Measurements from ENCODE around the gene APOBEC3A.
"Not testable (repeated sequence)": the region's sequence is repeated elsewhere in the genome, so short reads cannot be mapped to it uniquely, and the experiment has no call there.

APOBEC3A gene

GRCh38 chr22:38943201-38943600 is 14.2 kb upstream of the APOBEC3A start:
- DNase-seq (ENCODE audit: low read depth in 2 of 2), result no peak

GRCh38 chr22:38943882-38944281 is 13.5 kb upstream of the APOBEC3A start:
- DNase-seq (ENCODE audit: low read depth in 2 of 2), result no peak

GRCh38 chr22:38944653-38945052 is 12.8 kb upstream of the APOBEC3A start:
- no peak for DNase-seq (ENCODE audit: low read depth in 2 of 2)

- DNase-seq (ENCODE audit: low read depth in 2 of 2), result not testable (repeated sequence)
These were observed 11.6 kb upstream of the APOBEC3A start for GRCh38 chr22:38945706-38946338.

GRCh38 chr22:38946771-38947170 is 10.6 kb upstream of the APOBEC3A start:
- no peak for DNase-seq (ENCODE audit: low read depth in 2 of 2)

GRCh38 chr22:38947321-38948140 is 9.9 kb upstream of the APOBEC3A start:
- no peak for DNase-seq (ENCODE audit: low read depth in 2 of 2)

- no peak for DNase-seq (ENCODE audit: low read depth in 2 of 2)
These were observed 9.0 kb upstream of the APOBEC3A start for GRCh38 chr22:38948181-38948940.

- no peak for DNase-seq (ENCODE audit: low read depth in 2 of 2)
These were observed 7.5 kb upstream of the APOBEC3A start for GRCh38 chr22:38949889-38950405.

GRCh38 chr22:38950527-38951295 is 6.7 kb upstream of the APOBEC3A start:
- DNase-seq (ENCODE audit: low read depth in 2 of 2), result no peak

GRCh38 chr22:38951734-38952133 is 5.7 kb upstream of the APOBEC3A start:
- no peak for DNase-seq (ENCODE audit: low read depth in 2 of 2)

- DNase-seq (ENCODE audit: low read depth in 2 of 2), result no peak
These were observed 5.0 kb upstream of the APOBEC3A start for GRCh38 chr22:38952281-38952993.

- no peak for DNase-seq (ENCODE audit: low read depth in 2 of 2)
These were observed 4.3 kb upstream of the APOBEC3A start for GRCh38 chr22:38953091-38953490.

GRCh38 chr22:38953577-38954413 is 3.6 kb upstream of the APOBEC3A start:
- DNase-seq (ENCODE audit: low read depth in 2 of 2), result no peak

- DNase-seq (ENCODE audit: low read depth in 2 of 2), result no peak
These were observed 2.9 kb upstream of the APOBEC3A start for GRCh38 chr22:38954414-38955043.

GRCh38 chr22:38955250-38955905 is 2.0 kb upstream of the APOBEC3A start:
- DNase-seq (ENCODE audit: low read depth in 2 of 2), result no peak

GRCh38 chr22:38955926-38956325 is 1.5 kb upstream of the APOBEC3A start:
- no peak for DNase-seq (ENCODE audit: low read depth in 2 of 2)

- DNase-seq (ENCODE audit: low read depth in 2 of 2), result no peak
These were observed 858 bp upstream of the APOBEC3A start for GRCh38 chr22:38956551-38956950.

- no peak for DNase-seq (ENCODE audit: low read depth in 2 of 2)
These were observed 620 bp downstream of the APOBEC3A start for GRCh38 chr22:38957808-38958650.
